Kidney glomerular epithelial cell (primary cell): Measurements from ENCODE around the gene NIPAL3.
A peak's percentile ranks its signal among the peaks of the same experiment; 100 is the strongest.

ENCODE experiments used
- DNase-seq: peaks from one replicate; lab custom pipeline; 2025; lab: John Stamatoyannopoulos, UW

Gene NIPAL3

DNA sequence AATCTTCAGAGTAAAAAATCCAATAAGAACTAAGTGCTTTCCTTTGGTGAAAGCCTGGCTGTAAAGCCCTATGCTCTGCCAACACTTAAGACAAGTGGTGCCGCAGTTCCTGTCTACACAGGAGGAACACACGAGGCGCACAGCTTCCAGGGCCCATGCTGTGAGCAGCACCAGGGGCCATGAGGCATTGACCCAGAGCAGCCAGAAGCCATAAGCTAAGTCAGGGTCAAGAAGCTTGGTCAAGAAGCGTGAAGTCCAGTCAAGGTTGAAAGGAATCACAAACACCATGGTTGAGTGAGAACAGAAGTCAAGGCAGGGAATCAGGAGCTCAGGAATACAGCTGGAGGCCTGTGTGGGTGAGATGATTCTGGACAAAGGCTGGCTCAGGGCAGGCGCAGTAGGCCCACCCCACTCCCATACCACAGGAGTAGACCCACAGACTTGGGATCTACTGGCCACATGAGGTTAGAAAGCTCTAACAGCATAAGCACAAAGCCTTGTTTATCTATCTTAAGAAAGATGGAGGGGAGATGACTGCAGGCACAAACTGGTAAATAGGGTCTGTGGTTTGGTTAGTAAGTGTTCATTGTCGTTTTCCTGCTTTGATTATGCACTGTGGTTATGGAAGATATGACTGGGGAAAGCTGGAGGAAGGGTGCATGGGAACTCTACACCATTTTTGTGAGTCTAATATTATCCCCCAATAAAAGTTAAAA is 44.1 kb downstream of the NIPAL3 start:
- peak; percentile 77 for DNase-seq

- peak; percentile 41 for DNase-seq
Measured at GRCh38 chr1:24462128-24462527, 46.5 kb downstream of the NIPAL3 start.

DNA sequence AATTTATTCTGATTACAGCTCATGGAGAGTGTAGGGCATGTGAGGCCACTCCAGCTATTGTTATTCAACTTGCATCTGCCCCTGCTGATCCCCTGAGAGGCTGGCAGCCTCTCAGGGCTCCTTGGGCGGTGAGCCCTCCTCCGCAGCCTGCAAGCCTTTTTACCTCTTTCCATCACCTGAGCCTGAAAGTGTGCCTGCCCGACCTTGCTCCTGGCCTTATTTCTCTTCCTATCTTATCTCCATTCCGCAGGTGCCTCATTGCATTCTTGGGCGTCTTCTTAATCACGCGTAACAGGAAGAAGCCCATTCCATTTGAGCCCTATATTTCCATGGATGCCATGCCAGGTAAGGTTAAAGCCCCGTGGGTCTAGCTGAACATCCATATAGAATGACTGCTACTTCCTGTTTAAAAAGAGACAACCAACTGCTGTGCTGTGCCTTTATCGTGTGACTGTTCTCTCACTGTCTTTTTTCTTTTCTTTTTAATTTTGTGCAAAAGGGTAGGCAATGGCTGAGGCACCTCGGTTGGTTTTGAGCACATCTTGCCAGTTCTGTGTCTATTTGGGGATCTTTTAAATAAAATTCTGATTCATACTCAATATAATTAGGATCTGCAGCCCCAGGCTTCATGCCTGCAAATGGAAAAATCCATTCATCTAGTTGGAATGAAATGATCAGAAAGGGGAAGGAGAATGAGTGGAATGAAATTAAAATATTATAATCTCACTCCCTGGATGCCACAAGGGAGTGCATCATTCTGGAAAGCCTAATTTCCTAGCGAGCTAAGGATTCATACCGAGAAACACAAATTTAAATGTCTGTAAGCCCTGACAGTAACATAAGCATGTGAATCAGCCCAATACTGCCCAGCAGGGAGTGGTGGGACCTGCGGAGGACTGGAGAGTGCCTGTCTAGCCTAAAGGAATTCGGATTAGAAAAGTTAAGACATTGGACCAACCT is 48.5 kb downstream of the NIPAL3 start:
- DNase-seq, result no peak

DNA sequence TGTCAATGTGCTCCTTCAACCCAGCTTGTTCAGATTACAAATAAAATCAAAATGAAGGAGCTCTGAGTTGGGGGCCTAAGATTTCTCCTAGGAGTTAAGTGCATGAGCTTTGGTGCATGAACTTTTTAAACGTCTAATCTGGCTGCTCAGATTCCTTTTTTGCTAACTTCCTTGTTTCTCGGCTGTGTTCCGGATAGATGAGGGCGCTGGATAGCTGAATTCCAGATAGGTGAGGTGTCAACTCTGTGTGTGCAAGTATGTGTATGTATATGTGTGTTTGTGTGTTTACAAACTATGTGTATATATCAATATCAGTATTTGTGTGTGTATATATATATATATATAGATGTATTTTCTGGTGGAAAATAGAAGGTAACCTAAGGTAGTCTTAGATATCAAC is 49.5 kb downstream of the NIPAL3 start:
- no peak for DNase-seq

DNA sequence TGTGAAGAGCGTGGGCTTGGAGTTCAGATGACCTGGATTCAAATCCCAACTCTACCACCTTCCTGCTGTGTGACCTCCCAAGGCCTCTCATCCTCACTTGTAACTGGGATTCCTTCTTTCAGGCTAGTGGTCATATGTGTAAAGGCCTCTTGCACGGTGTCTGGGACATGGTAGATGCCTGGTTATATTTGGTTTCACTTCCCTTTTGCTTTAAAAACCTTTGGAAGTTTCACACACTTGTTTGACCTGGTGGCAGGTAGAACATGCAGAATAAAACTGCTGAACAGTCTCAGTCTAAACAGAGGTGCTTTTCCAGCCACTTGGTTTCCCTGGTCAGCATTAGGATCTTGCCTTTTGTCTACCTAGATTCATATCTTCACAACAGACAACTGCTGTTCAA is 50.0 kb downstream of the NIPAL3 start:
- no peak for DNase-seq

- no peak for DNase-seq
Measured at GRCh38 chr1:24468685-24469316, 53.2 kb downstream of the NIPAL3 start.

DNA sequence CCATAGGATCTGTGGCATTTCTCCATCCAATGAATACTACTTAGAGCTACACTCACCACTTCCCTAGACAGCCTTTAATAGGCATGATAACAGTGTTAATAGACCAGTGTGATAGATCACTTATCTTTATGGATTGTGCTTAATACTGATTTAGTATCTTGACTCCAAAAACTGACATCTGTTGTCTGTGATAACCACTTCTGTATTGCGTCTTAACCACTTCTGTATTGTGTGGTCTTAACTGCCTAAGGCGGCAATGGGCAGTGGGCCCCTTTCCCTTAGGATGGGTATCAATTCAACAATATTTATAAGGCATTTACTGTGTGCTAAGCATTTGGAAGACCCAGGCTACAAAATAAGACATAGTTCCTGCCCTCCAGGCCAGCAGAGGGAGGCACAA is 55.0 kb downstream of the NIPAL3 start:
- DNase-seq, result no peak

GRCh38 chr1:24472527-24473251 is 57.1 kb downstream of the NIPAL3 start:
- DNase-seq, result no peak

DNA sequence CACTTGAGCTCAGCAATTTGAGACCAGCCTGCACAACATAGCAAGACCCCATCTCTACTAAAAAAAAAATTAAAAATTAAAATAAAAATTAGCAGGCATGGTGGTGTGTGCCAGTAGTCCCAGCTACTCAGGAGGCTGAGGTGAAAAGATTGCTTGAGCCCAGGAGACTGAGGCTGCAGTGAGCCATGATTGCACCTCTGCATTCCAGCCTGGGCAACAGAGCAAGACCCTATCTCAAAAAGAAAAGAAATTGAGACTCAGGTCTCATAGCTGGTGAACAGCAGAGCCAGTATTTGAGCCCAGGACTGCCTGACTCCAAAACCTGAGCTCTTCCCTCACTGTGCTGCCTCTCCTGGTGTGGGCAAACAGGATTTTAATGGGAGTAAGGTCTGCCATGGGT is 58.6 kb downstream of the NIPAL3 start:
- no peak for DNase-seq

GRCh38 chr1:24475700-24476099 is 60.1 kb downstream of the NIPAL3 start:
- no peak for DNase-seq

DNA sequence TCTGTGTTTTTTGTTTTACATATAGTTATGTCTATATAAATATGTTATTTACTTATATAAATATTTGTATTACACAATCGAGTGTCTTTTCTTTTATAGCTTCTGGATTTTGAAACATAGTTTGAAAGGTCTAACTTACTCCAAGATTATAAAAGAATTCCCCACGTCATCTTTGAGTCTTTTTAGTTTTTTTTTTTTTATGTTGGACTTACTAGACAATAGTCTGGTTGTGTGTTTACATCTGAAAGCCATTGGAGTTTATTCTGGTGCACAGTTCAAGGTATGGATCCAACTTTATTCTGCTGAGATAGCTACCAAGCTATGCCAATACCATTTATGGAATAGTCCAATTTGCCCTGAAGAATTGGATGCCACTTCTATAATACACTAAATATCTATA is 61.0 kb downstream of the NIPAL3 start:
- DNase-seq, result no peak

DNA sequence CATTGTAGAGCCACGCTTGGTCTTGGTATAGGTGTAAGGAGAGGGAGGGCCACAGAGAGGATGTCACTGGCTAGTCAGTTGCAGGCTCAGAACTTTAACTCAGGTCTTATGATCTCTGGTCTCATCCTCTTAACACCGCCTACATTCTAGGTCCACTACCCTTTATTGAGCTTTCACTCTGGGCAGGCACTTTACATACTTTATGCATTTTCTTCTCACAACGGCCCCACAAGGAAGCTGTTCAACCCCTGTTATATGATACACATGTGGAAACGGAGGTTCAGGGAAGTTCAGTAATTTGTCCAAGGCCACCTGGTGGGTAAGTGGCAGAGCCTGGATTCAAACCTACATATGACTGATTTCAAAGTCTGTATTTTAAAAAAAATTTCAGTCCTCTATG is 61.7 kb downstream of the NIPAL3 start:
- no peak for DNase-seq

DNA sequence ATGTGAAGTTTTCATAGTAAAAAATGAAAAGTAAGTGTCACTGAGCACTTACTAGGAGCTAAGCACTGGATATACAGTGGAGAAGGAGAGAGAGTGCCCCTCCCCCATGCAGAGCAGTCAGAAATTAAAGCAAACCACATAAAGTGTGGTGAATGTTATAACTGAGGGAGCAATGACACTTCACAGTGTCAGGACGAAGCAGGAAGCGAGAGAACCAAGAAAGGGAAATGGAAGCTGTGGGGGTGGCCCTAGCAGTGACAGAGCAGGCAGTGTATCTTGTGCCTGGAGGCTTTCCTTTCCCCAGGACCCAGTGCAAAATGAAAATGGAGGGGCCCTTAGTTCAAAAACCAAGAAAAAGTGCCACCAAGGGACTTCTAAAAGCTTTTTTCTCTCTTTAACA is 65.5 kb downstream of the NIPAL3 start:
- no peak for DNase-seq

GRCh38 chr1:24481843-24482610 is 66.4 kb downstream of the NIPAL3 start:
- no peak for DNase-seq

DNA sequence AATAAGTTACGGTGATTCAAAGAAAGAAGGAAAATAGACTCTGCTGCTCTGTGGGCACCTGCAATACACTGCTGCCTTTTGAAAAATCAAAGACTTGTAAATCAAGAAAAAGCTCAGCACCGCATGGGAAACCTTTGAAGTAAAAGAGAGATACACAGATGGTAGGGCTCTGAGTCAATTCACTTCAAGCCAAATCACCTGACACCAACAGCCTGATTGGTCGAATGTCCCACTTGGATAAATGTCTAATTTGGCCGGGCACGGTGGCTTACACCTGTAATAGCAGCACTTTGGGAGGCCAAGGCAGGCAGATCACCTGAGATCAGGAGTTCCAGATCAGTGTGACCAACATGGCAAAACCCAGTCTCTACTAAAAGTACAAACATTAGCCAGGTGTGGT is 67.8 kb downstream of the NIPAL3 start:
- no peak for DNase-seq

- DNase-seq, result no peak
Measured at GRCh38 chr1:24484199-24484598, 68.6 kb downstream of the NIPAL3 start.

DNA sequence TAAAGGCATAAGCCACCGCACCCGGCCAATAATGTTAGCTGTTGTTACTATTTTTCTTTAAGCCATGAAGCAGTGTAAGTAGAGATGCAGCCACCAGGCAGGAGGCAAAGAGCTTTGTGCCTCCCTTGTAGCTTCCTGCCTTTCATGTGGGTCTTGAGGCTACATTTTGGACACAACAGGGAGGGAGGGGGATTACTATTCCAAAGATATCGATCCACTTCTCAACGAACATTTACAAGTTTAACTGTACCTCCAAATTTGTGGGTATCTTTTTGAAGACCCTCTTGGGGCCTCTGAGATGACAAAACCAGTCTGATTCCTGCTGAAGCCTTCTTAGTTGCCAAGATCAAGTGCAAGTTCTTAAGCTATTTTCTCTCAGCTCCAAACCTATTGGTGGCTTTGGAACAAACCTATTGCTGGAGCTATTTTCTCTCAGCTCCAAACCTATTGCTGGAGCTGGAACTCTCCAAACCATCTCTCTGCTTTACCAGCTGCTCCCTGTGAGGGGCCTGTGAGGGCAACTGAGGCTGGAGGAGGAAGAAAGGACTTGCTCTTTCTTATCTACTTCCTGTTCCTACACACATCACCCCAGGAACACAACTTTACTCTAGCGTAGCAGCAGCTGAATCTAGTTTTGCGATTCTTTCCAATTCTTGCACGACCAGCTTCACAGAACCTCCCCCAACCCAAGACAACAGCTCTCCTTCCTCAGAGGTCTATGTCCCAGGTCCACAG is 70.9 kb downstream of the NIPAL3 start:
- DNase-seq, result no peak

DNA sequence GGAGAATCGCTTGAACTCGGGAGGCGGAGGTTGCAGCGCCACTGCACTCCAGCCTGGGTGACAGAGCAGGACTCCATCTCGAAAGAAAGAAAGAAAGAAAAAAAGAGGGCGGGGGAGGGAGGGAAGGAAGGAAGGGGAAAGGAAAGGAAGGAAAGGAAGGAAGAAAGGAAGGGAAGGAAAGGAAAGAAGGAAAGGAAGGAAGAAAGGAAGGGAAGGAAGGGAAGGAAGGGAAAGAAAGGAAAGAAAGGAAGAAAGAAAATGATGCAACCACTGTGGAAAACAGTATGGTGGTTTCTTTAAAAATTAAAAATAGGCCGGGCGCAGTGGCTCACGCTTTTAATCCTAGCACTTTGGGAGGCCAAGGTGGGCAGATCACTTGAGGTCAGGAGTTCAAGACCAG is 71.9 kb downstream of the NIPAL3 start:
- no peak for DNase-seq

DNA sequence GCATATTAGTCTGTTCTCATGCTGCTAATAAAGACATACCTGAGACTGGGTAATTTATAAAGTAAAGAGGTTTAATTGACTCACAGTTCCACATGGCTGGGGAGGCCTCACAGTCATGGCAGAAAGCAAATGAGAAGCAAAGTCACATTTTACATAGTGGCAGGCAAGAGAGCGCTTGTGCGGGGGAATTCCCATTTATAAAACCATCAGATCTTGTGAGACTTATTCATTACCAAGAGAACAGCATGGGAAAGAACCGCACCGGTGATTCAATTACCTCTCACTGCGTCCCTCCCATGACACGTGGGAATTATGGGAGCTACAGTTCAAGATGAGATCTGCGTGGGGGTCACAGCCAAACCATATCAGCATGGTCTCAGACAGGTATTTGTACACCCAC is 72.6 kb downstream of the NIPAL3 start:
- peak; percentile 68 for DNase-seq

GRCh38 chr1:24489674-24490073 is 74.1 kb downstream of the NIPAL3 start:
- DNase-seq, result no peak
